Measurements from ENCODE around the gene MRTFB. TPM values are rescaled to one million over a fixed set of nuclear protein-coding genes. Genes with fewer than 3 reads are reported as not detected.

MRTFB gene
- polyA plus RNA-seq, 1 experiment: 10.5 TPM

DNA sequence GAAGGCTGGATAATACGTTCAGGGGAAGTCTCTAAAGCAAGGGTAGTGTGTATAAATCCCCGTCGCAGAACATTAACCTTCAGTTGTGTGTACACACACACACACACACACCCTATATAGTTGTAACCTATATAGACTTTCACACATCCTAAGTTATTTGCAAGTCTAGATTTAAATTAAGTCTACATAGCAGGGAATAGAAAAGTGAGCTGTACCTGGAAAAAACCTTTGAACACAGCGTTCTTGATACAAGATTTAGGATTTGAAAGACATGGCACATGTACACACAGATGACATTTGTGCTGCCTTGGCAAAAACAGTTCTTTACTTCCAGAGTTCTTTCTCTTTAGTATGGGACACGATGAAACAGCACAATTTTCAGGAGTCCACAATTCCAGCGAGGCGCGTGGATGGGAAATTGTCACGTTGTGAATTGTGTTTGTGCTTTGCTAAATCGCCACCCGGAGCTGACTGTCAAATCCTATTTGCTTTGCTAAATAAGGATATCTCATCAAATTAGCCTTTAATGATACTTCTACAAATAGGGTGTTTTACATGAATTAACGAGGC is 233.9 kb downstream of the MRTFB start:
- Histone ChIP-seq H3K4me3 (ENCODE audit: low read depth, low read length) (no peak overlapping the region), H3K27me3 (ENCODE audit: control insufficient read depth, insufficient read depth, low read length) (no peaks in the 10 kb centered on the region), H3K9me3 (ENCODE audit: control insufficient read depth, insufficient read depth, low read length) (no peaks in the 10 kb centered on the region; the same call in 1 of the 2 replicates), H3K27ac (ENCODE audit: low read depth, low read length) (no peak overlapping the region)
- CTCF ChIA-PET: interaction anchor here (1.3 kb wide), 1 partner anchor 385 kb away, joined by 4 read pairs; the partner anchor contains the start of gene ERCC4
- no peak for DNase-seq (ENCODE audit: low read depth, low spot score)
- POLR2A ChIA-PET: no interaction called here
- TF ChIP-seq, protein P1, sequence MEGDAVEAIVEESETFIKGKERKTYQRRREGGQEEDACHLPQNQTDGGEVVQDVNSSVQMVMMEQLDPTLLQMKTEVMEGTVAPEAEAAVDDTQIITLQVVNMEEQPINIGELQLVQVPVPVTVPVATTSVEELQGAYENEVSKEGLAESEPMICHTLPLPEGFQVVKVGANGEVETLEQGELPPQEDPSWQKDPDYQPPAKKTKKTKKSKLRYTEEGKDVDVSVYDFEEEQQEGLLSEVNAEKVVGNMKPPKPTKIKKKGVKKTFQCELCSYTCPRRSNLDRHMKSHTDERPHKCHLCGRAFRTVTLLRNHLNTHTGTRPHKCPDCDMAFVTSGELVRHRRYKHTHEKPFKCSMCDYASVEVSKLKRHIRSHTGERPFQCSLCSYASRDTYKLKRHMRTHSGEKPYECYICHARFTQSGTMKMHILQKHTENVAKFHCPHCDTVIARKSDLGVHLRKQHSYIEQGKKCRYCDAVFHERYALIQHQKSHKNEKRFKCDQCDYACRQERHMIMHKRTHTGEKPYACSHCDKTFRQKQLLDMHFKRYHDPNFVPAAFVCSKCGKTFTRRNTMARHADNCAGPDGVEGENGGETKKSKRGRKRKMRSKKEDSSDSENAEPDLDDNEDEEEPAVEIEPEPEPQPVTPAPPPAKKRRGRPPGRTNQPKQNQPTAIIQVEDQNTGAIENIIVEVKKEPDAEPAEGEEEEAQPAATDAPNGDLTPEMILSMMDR (IDR thresholded peaks at IDR 0.05; ENCODE audit: low read depth, low read length): no peak

DNA sequence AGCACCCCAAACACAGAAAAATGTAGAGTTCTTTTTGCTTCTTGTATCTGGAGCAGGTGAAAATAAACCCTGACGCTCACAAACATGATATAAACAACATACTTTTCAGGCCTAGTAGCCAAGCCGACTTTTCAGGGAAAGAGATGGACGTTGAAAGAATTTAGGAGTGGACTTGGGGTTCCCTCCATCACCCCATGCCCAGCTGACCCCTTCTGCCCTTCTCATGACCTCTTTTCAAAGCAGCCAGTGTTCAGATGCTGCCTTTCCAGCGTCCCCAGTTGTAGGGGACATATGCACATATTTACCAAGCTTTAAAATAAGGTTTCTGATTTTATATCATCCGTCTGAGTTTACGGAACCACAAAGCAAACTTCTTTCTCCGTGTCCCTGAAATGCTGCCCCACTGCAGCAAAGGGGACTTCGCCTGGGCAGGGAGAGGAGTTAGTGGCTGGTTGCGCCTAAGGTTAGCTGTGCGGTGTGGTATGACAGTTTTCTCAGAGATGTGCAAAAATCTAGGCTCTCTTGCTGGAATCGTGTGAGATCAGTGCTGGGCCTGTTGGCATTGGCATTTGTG is 235.5 kb downstream of the MRTFB start:
- no peaks in the 10 kb centered on the region for H3K27me3 ChIP-seq (ENCODE audit: control insufficient read depth, insufficient read depth, low read length)
- H3K4me3 ChIP-seq (ENCODE audit: low read depth, low read length): no peak overlapping the region
- ChIA-PET POLR2A (no interaction called here), CTCF (interaction anchor here (0.5 to 1.3 kb wide), 3 partner anchors 222 to 1200 kb away, joined by 3 to 4 read pairs (median 3); partner anchors contain the start of gene ERCC4)
- DNase-seq (ENCODE audit: low read depth, low spot score): no peak
- H3K27ac ChIP-seq (ENCODE audit: low read depth, low read length): no peak overlapping the region
- H3K9me3 ChIP-seq (ENCODE audit: control insufficient read depth, insufficient read depth, low read length): no peaks in the 10 kb centered on the region; the same call in 1 of the 2 replicates
- TF ChIP-seq, protein P1 (IDR thresholded peaks at IDR 0.05; ENCODE audit: low read depth, low read length): no peak

DNA sequence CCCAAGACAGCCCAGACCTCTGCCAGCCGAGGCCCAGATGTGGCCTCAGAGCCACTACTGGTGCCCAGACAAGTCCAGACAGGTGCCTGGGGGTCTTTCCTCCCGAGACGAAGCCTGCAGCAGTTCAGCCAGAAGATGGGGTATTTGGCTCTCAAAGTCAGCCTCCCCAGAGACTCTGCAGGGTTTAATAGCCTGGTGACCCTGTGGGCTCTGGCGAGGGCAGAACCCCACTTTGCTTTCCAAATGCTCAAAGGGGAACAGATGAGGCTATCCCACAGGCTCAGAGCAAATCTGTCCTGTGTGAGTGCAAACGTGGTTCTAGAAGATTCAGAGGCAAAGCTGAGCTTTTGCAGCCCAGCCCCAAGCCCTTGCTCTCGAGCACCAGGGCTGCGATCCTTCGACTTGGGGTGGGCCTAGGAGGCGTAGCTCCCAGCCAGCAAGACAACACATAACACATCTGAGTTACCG is 236.0 kb downstream of the MRTFB start:
- POLR2A ChIA-PET: no interaction called here
- CTCF ChIA-PET: interaction anchor here (1.3 kb wide), 1 partner anchor 222 kb away, joined by 3 read pairs; no protein-coding TSS in a partner anchor
- no peak for DNase-seq (ENCODE audit: low read depth, low spot score)

DNA sequence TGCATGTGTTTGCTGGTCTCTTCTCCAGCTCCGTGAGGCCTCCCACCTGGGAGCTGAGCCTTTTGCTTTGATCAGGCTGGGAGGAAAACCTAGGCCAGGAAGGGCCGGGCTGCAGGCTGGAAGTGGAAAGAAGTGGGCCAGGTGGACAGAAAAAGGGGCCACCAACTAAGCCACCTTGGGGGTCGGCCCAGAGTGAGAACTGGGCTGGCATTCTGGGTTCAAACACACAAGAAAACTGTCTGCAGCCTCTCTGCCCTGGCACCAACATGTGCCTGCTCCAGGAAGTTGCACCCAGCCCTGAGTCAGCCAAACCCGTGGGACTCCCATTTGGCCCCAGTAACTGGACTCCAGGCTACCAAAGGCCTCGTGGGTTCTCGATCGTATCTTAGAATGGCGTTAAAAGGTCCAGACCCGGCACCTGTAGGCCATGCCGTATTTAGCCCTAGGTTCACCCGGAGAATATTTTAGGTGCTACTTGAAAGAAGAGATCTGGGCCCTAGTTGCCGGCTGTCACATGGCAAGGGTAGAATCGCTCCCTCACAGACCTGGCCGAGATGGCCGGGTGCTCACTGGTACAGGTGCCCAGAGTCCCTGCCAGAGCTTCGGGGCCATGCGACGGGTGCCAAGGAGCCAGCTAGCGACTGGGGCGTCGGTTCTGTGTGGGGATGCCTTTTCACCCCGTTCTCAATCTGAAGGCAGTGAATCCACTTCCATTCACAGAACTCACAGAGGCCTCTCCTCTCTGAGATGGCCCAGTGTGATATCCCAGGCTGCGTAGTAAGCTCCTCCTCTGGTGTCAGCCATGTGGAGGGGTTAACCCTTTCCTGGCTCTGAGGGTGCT is 236.6 kb downstream of the MRTFB start:
- H3K27ac ChIP-seq (ENCODE audit: low read depth, low read length): no peak overlapping the region
- TF ChIP-seq, protein P1 (IDR thresholded peaks at IDR 0.05; ENCODE audit: low read depth, low read length): no peak
- no peak overlapping the region for H3K4me3 ChIP-seq (ENCODE audit: low read depth, low read length)
- no peaks in the 10 kb centered on the region; the same call in 1 of the 2 replicates for H3K9me3 ChIP-seq (ENCODE audit: control insufficient read depth, insufficient read depth, low read length)
- no peaks in the 10 kb centered on the region for H3K27me3 ChIP-seq (ENCODE audit: control insufficient read depth, insufficient read depth, low read length)
- ChIA-PET CTCF (no interaction called here), POLR2A (no interaction called here)
- no peak for DNase-seq (ENCODE audit: low read depth, low spot score)

More for the DNA sequence above, 236.0 kb downstream of the MRTFB start:
- no peaks in the 10 kb centered on the region for H3K27me3 ChIP-seq (ENCODE audit: control insufficient read depth, insufficient read depth, low read length)
- no peaks in the 10 kb centered on the region; the same call in 1 of the 2 replicates for H3K9me3 ChIP-seq (ENCODE audit: control insufficient read depth, insufficient read depth, low read length)
- no peak overlapping the region for H3K4me3 ChIP-seq (ENCODE audit: low read depth, low read length)
- TF ChIP-seq, protein P1 (IDR thresholded peaks at IDR 0.05; ENCODE audit: low read depth, low read length): no peak
- H3K27ac ChIP-seq (ENCODE audit: low read depth, low read length): no peak overlapping the region

Measured in AG04450 (cell line).